C4-2B (cell line): ENCODE data around the gene KCNMA1.

Experiments
- CTCF ChIP-seq: fragments of 450-650 bp; conservative IDR thresholded peaks from 2 replicates; pipeline ENCODE4 v1.5.1; 2017; ENCODE audit warnings: mild to moderate bottlenecking
- ZFX ChIP-seq: fragments of 450-650 bp; IDR thresholded peaks from 2 replicates; pipeline ENCODE4 v1.6.1; 2017

- TF ChIP-seq CTCF (no peak), ZFX (no peak)
Observed at GRCh38 chr10:77374189-77374656, 263.4 kb downstream of the KCNMA1 start.
